Suprapubic skin (tissue), 4 donors: ENCODE data around the gene SKI. TPM values are rescaled to one million over a fixed set of nuclear protein-coding genes. Genes with fewer than 3 reads are reported as not detected.

Experiments used
- DNase-seq, 2 donors: peaks; one replicate each; pipeline ENCODE4 v3.0.0-alpha.2; 2019; ENCODE audit warnings: low spot score in 2 of 2
- H3K27ac ChIP-seq: fragments of 200-600 bp; sonication (generic); one replicate; pipeline ENCODE4 v1.5.1; 2019
- H3K27me3 ChIP-seq: fragments of 200-600 bp; sonication (generic); one replicate; pipeline ENCODE4 v1.5.1; 2019
- H3K36me3 ChIP-seq: fragments of 200-600 bp; sonication (generic); one replicate; pipeline ENCODE4 v1.5.1; 2019
- H3K4me1 ChIP-seq: fragments of 200-600 bp; sonication (generic); one replicate; pipeline ENCODE4 v1.5.1; 2019
- H3K4me3 ChIP-seq: fragments of 200-600 bp; sonication (generic); one replicate; pipeline ENCODE4 v1.5.1; 2019; ENCODE audit warnings: mild to moderate bottlenecking
- H3K9me3 ChIP-seq: fragments of 200-600 bp; sonication (generic); one replicate; pipeline ENCODE4 v1.5.1; 2019
- EP300 ChIP-seq: sonication (generic); formaldehyde crosslinking; IDR thresholded peaks from one replicate; pipeline ENCODE4 v1.6.1; 2017; ENCODE audit warnings: antibody characterized with exemption
- POLR2A ChIP-seq, 2 donors: fragments of 450-650 bp; IDR thresholded peaks; one replicate each; pipeline ENCODE4 v1.6.1; 2017; ENCODE audit warnings: antibody characterized with exemption in 2 of 2, mild to moderate bottlenecking in 2 of 2, moderate library complexity in 2 of 2
- POLR2AphosphoS5 ChIP-seq, 3 donors: sonication (generic); formaldehyde crosslinking; IDR thresholded peaks; one replicate each; pipeline ENCODE4 v1.6.1; 2017; ENCODE audit warnings: antibody characterized with exemption in 3 of 3
- WGBS: methylation state at CpG from one replicate; pipeline ENCODE4 v1.1.5; 2018; 5-methylcytosine and 5-hydroxymethylcytosine counted together
- total RNA-seq, 4 donors: library from RNA; depleted of rRNA; stranded (reverse); fragments of >200 nt; gene quantifications; one replicate each; pipeline ENCODE4 v1.1.0, GENCODE V29; 2016
- TF ChIP-seq, protein P1 (sequence below), 2 donors: fragments of 200-600 bp in 1 of 2; fragments of 450-650 bp in 1 of 2; sonication (generic) in 1 of 2; IDR thresholded peaks; one replicate each; pipeline ENCODE4 v1.5.1; 2016 to 2019; ENCODE audit warnings: antibody characterized with exemption in 2 of 2, mild to moderate bottlenecking in 1 of 2, moderate library complexity in 1 of 2

SKI gene
- total RNA-seq, 4 donors from 2014 or later: 51.8 to 91.2 (median 68.1) TPM

- Histone ChIP-seq H3K27me3 (no peaks in the 10 kb centered on the region), H3K4me3 (peak overlapping the region; percentile 40), H3K36me3 (no peaks in the 10 kb centered on the region), H3K27ac (peak overlapping the region; percentile 96), H3K9me3 (no peaks in the 10 kb centered on the region), H3K4me1 (peaks cover 52% of the 10 kb centered on the region)
- no peak for TF ChIP-seq POLR2A (IDR thresholded peaks at IDR 0.05)
- no peak for TF ChIP-seq POLR2AphosphoS5 (IDR thresholded peaks at IDR 0.05)
- no peak for TF ChIP-seq EP300
- TF ChIP-seq, protein P1, sequence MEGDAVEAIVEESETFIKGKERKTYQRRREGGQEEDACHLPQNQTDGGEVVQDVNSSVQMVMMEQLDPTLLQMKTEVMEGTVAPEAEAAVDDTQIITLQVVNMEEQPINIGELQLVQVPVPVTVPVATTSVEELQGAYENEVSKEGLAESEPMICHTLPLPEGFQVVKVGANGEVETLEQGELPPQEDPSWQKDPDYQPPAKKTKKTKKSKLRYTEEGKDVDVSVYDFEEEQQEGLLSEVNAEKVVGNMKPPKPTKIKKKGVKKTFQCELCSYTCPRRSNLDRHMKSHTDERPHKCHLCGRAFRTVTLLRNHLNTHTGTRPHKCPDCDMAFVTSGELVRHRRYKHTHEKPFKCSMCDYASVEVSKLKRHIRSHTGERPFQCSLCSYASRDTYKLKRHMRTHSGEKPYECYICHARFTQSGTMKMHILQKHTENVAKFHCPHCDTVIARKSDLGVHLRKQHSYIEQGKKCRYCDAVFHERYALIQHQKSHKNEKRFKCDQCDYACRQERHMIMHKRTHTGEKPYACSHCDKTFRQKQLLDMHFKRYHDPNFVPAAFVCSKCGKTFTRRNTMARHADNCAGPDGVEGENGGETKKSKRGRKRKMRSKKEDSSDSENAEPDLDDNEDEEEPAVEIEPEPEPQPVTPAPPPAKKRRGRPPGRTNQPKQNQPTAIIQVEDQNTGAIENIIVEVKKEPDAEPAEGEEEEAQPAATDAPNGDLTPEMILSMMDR (IDR thresholded peaks at IDR 0.05): no peak
- WGBS: 67% methylated on average over 1 of the region's 21 CpGs
- DNase-seq: peak in 1 of 2 donors; percentile 80
Observed at GRCh38 chr1:2214541-2215241, 13.4 kb upstream of the SKI start.

GRCh38 chr1:2215329-2215728, 12.8 kb upstream of the SKI start:
- Histone ChIP-seq H3K4me3 (no peak overlapping the region), H3K27ac (peak overlapping the region; percentile 96), H3K9me3 (no peaks in the 10 kb centered on the region), H3K4me1 (peaks cover 47% of the 10 kb centered on the region), H3K36me3 (no peaks in the 10 kb centered on the region), H3K27me3 (no peaks in the 10 kb centered on the region)
- TF ChIP-seq POLR2A (IDR thresholded peaks at IDR 0.05) (no peak), EP300 (no peak), POLR2AphosphoS5 (IDR thresholded peaks at IDR 0.05) (no peak)
- TF ChIP-seq, protein P1 (IDR thresholded peaks at IDR 0.05): no peak
- DNase-seq: peak in 1 of 2 donors; percentile 72
- 90% methylated on average over 10 of the region's 14 CpGs for WGBS

DNA sequence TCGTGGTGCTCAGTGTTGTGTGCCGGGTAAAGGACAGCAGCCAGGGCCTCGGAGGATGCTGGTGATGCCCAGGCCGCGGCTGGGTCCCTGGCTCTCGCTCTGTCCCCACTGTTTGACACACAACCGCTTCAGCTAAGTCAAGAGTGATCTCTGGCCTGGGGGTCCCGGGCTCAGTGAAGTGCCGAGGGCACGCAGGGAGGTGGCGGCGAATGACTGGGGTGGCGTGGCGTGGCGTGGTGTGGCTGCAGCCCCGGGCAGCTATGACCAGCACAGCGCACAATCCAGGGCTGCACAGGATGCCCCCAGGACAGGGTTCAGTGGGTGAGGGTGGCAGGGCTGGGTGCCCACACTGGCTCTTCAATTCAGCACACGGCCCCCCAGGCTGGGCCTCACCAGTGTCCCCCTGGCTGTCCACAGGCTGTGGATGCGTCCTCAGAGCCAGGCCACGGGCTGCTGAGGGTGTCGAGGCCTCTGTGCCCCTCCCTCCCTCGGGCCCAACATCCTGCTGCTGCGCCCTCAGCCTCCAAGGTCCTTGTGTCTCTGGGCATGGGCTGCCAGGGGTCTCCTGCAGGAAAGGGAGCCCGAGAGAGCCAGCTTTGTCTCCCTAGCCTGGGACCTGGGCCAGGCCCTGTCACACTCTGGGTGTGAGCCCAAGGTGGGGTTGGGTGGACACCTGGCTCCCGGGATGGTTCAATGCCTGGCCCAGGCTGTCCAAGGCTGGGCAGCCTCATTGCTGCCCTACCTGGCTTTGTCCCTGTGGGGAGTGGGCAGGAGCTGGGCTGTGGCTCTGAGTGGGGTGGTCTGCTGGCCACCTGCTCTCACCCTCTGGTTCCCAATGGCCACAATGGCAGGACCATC, 12.0 kb upstream of the SKI start:
- Histone ChIP-seq H3K9me3 (no peaks in the 10 kb centered on the region), H3K4me3 (no peak overlapping the region), H3K36me3 (no peaks in the 10 kb centered on the region), H3K27ac (no peak overlapping the region), H3K4me1 (peaks cover 48% of the 10 kb centered on the region), H3K27me3 (no peaks in the 10 kb centered on the region)
- TF ChIP-seq EP300 (no peak), POLR2A (IDR thresholded peaks at IDR 0.05) (no peak), POLR2AphosphoS5 (IDR thresholded peaks at IDR 0.05) (no peak)
- TF ChIP-seq, protein P1 (IDR thresholded peaks at IDR 0.05): no peak
- WGBS: 87% methylated on average over 14 of the region's 25 CpGs
- DNase-seq: peak in 1 of 2 donors; percentile 71

- peak in 1 of 2 donors; percentile 57 for DNase-seq
- H3K9me3 ChIP-seq: no peaks in the 10 kb centered on the region
- no peak overlapping the region for H3K27ac ChIP-seq
- TF ChIP-seq, protein P1 (IDR thresholded peaks at IDR 0.05): no peak
- TF ChIP-seq POLR2A (IDR thresholded peaks at IDR 0.05) (no peak), POLR2AphosphoS5 (IDR thresholded peaks at IDR 0.05) (no peak), EP300 (no peak)
- peaks cover 45% of the 10 kb centered on the region for H3K4me1 ChIP-seq
- no peak overlapping the region for H3K4me3 ChIP-seq
- H3K27me3 ChIP-seq: no peaks in the 10 kb centered on the region
- H3K36me3 ChIP-seq: no peaks in the 10 kb centered on the region
- 88% methylated on average over 4 of the region's 7 CpGs for WGBS
Observed at GRCh38 chr1:2216767-2217058, 11.4 kb upstream of the SKI start.

DNA sequence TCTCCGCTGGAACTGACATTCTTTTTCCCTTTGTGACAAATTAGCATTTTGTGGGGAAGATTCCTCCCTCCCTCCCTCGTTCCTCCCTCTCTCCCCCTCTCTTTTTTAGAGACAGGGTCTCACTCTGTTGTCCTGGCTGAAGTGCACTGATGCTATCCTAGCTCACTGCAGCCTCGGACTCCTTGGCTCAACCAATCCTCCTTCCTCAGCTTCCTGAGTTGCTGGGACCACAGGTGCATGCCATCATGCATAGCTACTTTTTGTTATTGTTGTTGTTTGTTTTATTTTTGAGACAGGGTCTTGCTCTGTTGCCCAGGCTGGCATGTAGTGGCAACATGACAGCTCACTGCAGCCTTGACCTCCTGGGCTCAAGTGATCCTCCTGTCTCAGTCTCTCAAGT, 6.8 kb upstream of the SKI start:
- Histone ChIP-seq H3K27ac (peak overlapping the region; percentile 15), H3K4me3 (no peak overlapping the region)
- WGBS: 88% methylated on average over 3 of the region's 3 CpGs

More for the DNA sequence above, 6.8 kb upstream of the SKI start:
- Histone ChIP-seq H3K9me3 (no peaks in the 10 kb centered on the region), H3K4me1 (peaks cover 10% of the 10 kb centered on the region), H3K36me3 (no peaks in the 10 kb centered on the region), H3K27me3 (no peaks in the 10 kb centered on the region)
- DNase-seq: no peak
- no peak for TF ChIP-seq POLR2A (IDR thresholded peaks at IDR 0.05)
- TF ChIP-seq, protein P1 (IDR thresholded peaks at IDR 0.05): no peak
- TF ChIP-seq EP300: no peak
- TF ChIP-seq POLR2AphosphoS5 (IDR thresholded peaks at IDR 0.05): no peak
